C1 segment of cervical spinal cord (tissue), 14 donors: ENCODE data around the gene SPIB.
"Not testable (repeated sequence)": the region's sequence is repeated elsewhere in the genome, so short reads cannot be mapped to it uniquely, and the experiment has no call there.

Experiments used
- DNase-seq, 14 donors: peaks; one replicate each; lab custom pipeline; 2025; lab: John Stamatoyannopoulos, UW

SPIB gene

GRCh38 chr19:50439130-50439529, 20.4 kb downstream of the SPIB start:
- DNase-seq, result not testable (repeated sequence)

DNA sequence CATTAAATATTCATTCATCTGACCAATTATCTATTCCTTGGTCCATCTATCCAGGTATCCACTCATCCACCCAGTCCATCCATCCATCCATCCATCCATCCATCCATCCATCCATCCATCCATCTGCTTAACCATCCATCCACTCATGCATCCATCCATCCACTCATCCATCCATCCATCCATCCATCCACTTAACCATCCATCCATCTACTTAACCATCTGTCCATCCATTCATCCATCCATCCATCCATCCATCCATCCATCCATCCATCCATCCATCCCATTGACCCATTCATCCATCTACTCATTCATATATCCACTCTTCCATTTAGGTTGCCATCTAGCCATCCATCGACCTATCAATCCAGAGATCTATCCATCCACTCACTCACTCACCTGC, 25.3 kb downstream of the SPIB start:
- DNase-seq, result no peak

DNA sequence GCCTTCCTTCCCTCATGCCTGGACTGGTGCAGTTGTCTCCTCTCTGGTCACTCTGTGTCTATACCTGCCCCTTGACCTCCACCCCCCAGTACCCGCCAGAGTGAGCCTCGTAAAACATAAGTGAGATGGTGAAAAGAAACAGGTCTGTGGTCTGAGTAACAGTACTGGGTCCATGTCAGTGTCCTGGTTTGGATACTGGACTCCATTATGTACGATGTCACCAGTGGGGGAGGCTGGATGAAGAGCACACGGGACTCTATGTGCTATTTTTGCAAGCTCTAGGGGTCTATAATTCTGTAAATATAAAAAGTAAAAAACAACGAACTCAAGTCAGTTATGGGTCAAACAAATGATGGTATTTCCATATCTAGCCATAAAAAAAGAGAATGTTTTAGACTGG, 28.3 kb downstream of the SPIB start:
- DNase-seq, result no peak

GRCh38 chr19:50447750-50448149, 29.0 kb downstream of the SPIB start:
- no peak for DNase-seq

DNA sequence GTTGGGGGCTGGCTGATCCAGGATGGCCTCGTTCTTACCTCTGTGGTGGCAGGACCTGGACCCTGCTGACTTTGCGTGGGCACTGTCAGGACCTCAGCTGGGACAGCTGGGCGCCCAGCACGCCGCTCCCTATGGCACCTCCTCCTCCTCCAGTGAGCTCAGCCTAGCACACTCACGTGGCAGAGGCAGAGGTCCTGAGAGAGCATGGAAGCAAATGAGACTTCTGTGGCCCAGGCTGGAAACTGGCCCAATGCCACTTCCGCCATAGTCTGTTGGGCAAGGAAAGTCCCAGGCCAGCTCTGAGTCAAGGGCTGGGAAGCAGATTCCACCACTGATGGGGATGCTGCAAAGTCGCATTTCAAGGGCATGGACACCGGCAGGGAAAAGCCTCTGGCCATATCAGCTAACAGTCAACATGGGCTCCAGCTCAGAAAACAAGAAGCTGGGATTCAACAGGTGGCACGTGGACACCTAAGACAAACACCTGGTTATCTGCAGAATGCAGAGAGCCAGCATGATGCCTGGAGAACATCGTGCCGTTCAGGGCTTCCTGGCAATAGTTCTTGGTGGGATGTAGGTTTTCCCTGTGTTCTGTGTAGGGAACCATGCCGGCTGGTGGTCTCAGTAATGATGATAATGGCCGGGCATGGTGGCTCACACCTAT, 30.6 kb downstream of the SPIB start:
- no peak for DNase-seq

GRCh38 chr19:50450369-50451222, 31.9 kb downstream of the SPIB start:
- no peak for DNase-seq

GRCh38 chr19:50451223-50451534, 32.4 kb downstream of the SPIB start:
- no peak for DNase-seq

- DNase-seq, result no peak
These were observed 34.5 kb downstream of the SPIB start for GRCh38 chr19:50453243-50453642.

- no peak for DNase-seq
These were observed 37.3 kb downstream of the SPIB start for GRCh38 chr19:50455992-50456391.

DNA sequence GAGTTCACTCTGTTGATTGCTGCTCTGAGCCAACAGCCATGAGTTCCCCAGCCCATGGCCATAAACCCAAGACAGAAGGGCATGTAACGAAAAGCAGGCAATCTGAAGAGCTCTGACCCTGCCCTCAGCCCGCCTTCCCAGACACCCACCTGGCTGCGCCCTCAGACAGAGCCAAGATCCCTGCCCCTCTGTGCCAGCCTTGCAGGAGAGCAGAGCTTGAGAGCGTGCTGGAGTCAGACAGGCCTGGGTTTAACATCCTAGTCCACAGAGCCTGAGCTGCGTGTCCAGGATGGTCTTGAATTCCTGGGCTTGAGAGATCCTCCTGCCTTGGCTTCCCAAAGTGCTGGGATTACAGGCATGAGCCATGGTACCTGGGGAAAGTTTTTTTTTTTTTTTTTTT, 38.6 kb downstream of the SPIB start:
- no peak for DNase-seq

- DNase-seq, result no peak
These were observed 39.8 kb downstream of the SPIB start for GRCh38 chr19:50458396-50459066.

DNA sequence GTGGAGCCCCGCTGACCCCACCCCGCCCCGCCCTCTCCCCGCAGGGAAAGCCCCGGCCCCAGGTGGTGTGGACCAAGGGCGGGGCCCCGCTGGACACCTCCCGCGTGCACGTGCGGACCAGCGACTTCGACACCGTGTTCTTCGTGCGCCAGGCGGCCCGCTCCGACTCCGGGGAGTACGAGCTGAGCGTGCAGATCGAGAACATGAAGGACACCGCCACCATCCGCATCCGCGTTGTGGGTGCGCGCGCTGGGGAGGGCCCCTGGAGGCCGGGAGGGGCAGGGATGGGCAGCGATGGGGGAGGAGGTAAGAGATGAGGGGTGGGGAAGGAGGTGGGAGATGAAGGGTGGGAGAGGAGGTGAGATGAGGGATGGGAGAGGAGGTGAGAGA, 40.3 kb downstream of the SPIB start:
- DNase-seq, result no peak

GRCh38 chr19:50459638-50460037, 40.9 kb downstream of the SPIB start:
- no peak for DNase-seq

- DNase-seq, result no peak
These were observed 41.5 kb downstream of the SPIB start for GRCh38 chr19:50460161-50460765.

DNA sequence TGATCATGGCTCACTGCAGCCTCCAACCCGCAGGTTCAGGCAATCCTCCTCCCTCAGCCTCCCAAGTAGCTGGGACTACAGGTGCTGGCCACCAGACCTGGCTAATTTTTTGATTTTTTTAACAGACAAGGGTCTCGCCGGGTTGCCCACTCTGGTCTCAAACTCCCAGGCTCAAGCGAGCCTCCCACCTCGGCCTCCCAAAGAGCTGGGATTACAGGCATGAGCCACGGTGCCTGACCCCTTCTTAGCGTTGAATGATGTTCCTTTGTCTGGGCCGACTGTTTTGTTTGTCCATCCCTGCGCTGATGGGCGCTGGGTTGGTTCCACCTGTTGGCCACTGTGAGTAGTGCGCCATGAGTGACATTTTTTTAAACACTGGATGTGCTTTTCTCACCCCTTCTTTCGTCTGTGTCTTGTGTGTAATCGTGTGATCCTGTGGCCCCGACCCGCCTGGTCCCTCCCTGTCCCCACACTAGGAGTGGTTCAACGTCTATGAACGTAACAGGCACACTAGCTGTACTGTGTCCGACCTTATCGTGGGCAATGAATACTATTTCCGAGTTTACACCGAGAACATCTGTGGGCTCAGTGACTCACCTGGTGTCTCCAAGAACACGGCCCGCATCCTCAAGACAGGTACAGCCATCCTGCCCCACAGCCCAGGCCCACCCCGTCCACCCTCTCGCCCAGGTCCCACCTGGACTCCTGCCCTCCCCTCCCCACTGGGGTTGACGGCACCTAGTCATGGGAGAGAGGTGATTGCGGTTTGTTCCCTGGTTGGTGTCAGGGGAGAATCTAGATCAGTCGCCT, 42.5 kb downstream of the SPIB start:
- peak in 10 of 14 donors; percentile 3 to 40 (median 28) for DNase-seq

- no peak for DNase-seq
These were observed 44.2 kb downstream of the SPIB start for GRCh38 chr19:50462970-50463369.

- no peak for DNase-seq
These were observed 45.6 kb downstream of the SPIB start for GRCh38 chr19:50464348-50464747.

GRCh38 chr19:50465000-50465399, 46.3 kb downstream of the SPIB start:
- no peak for DNase-seq

- no peak for DNase-seq
These were observed 47.4 kb downstream of the SPIB start for GRCh38 chr19:50465986-50466705.

- no peak for DNase-seq
These were observed 47.9 kb downstream of the SPIB start for GRCh38 chr19:50466706-50467039.

DNA sequence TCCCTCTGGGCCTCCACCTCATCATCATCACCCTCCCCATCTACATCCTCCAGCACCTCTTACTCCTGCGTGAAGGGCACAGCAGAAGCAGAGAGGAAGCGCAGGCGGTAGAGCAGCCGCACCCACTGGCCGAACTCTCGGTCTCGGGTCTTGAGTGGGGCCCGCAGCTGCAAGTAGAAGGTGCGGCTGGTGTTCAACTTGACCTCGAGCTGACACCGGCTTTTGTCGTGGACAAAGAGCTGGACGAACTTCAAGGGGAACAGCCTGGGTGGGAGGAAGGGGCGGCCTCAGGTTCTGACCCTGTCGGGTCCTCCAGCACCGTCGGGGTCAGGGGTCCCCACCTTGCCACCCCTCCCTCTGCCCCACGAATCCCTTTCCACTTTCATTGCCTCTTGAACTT, 48.8 kb downstream of the SPIB start:
- DNase-seq, result no peak
